ENCODE measurements around the gene ADGRF1.

DNA sequence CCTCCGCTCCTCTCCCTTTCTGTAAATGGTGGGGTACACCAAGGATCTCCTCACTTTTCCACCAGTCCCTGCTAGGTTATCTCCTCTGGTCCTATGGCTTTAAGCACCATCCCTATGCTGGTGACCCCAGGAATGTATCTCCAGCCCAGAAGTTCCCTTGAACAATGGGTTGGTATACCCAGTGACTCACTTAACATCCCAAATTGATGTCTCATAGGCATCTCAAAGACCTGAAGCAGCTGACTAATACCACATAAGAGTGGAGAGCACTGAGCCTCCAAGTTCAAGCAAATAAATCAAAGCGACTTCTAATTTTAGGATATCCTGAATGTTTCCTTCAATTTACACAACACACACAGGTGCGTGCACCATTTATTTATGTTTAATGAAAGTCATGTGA is 48.3 kb downstream of the ADGRF1 start:
- TF ChIP-seq, protein P1, sequence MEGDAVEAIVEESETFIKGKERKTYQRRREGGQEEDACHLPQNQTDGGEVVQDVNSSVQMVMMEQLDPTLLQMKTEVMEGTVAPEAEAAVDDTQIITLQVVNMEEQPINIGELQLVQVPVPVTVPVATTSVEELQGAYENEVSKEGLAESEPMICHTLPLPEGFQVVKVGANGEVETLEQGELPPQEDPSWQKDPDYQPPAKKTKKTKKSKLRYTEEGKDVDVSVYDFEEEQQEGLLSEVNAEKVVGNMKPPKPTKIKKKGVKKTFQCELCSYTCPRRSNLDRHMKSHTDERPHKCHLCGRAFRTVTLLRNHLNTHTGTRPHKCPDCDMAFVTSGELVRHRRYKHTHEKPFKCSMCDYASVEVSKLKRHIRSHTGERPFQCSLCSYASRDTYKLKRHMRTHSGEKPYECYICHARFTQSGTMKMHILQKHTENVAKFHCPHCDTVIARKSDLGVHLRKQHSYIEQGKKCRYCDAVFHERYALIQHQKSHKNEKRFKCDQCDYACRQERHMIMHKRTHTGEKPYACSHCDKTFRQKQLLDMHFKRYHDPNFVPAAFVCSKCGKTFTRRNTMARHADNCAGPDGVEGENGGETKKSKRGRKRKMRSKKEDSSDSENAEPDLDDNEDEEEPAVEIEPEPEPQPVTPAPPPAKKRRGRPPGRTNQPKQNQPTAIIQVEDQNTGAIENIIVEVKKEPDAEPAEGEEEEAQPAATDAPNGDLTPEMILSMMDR (IDR thresholded peaks at IDR 0.05), result no peak
- TF ChIP-seq POLR2A (IDR thresholded peaks at IDR 0.05), result no peak

Data from stomach (tissue), 4 donors.